Endometrium (tissue), 2 donors: ENCODE data around the gene TAF6.

Experiments
- FAIRE-seq: peaks from 2 replicates; lab custom pipeline; 2012; peaks lifted over from hg19 to GRCh38; lab: Jason Lieb, UNC
- donor health status: control.
- donor health status: control.

Gene TAF6

GRCh38 chr7:100093054-100093453 is 26.1 kb downstream of the TAF6 start:
- no peak for FAIRE-seq

DNA sequence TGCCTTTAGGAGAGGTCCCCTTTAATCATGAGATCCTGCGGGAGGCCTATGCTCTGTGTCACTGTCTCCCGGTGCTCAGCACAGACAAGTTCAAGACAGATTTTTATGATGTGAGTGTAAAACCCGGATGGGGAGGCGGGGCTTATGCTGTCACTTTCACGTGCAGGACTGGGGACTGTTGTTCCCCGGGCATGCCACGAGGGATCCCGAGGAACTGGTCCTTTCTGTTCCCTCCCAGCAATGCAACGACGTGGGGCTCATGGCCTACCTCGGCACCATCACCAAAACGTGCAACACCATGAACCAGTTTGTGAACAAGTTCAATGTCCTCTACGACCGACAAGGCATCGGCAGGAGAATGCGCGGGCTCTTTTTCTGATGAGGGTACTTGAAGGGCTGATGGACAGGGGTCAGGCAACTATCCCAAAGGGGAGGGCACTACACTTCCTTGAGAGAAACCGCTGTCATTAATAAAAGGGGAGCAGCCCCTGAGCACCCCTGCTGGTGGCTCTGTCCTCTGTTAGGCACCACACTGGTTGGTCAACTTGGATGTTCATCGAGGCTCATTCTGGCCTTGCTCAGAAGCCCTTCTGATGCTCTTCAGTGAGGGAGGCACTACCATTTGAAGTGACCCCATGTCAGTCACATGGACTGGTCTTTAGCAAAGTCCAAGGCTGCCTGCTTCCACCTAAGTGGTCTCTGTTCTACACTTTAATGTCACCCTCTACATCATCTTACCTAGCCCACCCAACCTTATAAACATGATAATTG is 27.6 kb downstream of the TAF6 start:
- FAIRE-seq = no peak

DNA sequence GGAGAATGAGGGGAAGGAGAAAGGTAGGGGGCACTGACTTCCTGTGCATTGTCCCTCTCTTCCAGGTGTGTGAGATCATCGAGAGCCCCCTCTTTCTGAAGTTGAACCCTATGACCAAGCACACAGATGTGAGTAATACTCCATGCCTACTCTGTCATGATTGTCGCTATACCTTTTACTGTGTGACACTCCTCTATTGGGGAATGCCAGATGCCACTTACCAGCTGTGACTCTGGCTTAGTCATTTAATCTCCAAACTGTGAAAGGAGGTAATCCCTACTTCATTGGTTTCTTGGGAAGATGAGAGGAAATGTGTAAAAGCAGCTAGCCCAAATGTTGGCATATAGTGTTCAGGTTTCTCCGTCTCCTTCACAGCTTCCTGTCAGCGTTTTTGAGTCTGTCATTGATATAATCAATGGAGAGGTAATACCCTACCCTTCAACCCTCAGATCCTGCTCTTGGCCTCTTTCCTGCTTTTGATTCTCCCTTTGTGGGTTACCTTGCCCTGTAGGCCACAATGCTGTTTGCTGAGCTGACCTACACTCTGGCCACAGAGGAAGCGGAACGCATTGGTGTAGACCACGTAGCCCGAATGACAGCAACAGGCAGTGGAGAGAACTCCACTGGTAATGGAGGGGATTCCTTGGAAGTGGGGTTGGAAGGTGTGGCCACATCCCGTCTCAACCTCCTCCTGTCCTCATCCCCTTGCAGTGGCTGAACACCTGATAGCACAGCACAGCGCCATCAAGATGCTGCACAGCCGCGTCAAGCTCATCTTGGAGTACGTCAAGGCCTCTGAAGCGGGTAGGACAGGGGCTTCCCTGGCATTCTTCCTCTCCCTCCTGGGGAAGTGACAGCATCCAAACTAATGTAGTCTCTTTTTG is 28.4 kb downstream of the TAF6 start:
- no peak for FAIRE-seq

- FAIRE-seq = no peak
Measured at GRCh38 chr7:100089458-100090196, 29.5 kb downstream of the TAF6 start.

DNA sequence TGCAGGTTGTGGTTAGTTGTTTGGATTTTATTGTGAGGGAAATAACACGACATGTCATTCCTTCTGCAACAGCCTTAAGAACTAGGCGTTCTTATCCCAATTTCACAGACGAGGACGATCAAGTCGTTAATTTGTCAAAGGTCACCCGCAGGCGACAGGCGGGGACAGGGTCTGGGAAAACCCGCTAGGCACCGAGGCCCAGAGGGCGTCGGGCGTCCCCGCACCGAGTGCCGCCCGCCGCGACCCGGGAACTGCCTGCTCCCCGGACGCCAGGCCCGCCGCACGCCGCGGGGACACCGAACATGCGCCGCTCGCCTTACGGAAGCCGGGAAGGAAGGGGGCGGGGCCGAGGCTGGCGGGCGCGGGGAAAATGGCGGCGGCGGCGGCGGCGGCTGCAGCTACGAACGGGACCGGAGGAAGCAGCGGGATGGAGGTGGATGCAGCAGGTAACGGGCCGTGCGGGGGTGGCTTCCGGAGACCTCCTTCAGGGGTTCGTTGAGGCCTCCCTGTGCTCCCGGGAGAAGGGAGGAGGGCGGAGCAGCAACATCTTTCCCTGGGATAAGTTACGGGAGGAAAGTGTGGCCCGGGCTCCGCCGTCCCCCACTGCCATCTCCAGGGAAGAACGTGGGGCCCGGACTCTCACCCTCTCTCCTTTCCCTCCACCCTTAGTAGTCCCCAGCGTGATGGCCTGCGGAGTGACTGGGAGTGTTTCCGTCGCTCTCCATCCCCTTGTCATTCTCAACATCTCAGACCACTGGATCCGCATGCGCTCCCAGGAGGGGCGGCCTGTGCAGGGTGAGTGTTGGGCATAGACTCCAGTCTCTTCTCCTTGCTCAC is 30.3 kb downstream of the TAF6 start, which contains the start of gene COPS6:
TSS of gene COPS6 (plus strand) at position 349 of the 837 bp plus-strand sequence. CDS start at position 371, 22 bp downstream.
- no peak for FAIRE-seq

GRCh38 chr7:100088095-100088620 is 31.0 kb downstream of the TAF6 start:
- no peak for FAIRE-seq

DNA sequence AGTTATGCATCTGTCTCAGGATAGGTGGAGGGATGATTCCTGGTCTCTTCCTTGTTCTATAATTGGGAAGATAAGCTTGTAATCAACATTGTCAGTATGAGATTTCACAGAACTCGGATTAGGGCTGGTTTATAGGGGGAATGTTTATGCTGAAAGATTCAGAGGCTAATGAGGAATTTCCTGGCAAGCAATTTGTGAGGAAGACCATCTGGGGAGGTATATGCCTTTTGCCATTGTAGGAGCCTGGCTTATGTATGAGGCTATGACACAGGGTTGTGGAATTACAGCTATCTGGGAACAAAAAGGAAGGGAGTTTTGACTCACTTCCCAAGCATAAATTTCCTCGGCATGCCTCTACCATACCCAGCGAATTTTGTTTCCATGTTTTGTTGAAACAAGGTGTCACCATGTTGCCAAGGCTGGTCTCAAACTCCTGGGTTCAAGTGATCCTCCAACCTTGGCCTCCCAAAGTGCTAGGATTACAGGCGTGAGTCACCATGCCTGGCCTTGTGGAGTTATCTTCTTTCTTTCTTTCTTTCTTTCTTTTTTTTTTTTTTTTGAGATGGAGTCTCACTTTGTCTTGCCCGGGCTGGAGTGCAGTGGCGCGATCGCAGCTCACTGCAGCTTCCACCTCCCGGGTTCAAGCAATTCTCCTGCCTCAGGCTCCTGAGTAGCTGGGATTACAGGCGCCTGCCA is 32.0 kb downstream of the TAF6 start:
- peak; percentile 41 for FAIRE-seq

DNA sequence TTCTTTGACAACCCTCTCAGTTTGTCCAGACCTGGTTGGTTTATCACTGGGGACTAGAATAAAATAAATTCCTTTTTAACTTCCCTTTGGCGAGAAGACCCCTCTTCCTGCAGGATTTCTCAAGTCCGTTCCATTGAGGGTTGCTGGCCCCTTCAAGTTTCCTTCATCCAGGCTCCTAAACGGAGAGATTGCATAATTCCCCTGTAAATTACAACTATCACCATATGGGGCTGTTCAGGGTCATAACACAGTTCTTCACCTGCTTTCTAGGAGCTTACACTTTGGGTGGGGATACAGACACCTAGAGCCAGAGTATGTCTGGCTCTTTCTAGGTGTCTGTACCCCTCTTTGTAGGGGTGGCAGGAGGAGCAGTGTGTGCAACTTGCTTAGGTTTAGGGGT is 33.6 kb downstream of the TAF6 start:
- FAIRE-seq = no peak

DNA sequence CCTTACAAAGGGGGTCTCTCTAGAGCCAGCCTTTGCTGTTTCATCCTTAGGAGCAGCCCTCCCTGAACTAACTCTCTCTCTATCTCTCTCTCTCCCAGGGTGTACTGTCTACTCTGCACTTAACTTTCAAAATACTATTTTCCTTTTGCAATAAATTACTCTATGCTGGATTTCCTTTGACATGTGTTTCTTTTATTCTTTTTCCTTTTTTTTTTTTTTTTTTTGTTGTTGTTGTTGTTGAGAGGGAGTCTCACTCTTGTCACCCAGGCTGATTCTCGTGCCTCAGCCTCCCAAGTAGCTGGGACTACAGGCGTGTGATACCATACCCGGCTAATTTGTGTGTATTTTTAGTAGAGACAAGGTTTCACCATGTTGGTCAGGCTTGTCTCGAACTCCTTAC is 36.2 kb downstream of the TAF6 start:
- no peak for FAIRE-seq

GRCh38 chr7:100081535-100082102 is 37.5 kb downstream of the TAF6 start, which contains the start of gene ZNF3:
TSS of gene ZNF3 (minus strand) at chr7:100081723. CDS start at chr7:100077357, 4,366 bp downstream.
- peak; percentile 84 for FAIRE-seq

GRCh38 chr7:100080907-100081534 is 38.1 kb downstream of the TAF6 start:
- FAIRE-seq = no peak

- FAIRE-seq = no peak
Measured at GRCh38 chr7:100079024-100079560, 40.1 kb downstream of the TAF6 start.

DNA sequence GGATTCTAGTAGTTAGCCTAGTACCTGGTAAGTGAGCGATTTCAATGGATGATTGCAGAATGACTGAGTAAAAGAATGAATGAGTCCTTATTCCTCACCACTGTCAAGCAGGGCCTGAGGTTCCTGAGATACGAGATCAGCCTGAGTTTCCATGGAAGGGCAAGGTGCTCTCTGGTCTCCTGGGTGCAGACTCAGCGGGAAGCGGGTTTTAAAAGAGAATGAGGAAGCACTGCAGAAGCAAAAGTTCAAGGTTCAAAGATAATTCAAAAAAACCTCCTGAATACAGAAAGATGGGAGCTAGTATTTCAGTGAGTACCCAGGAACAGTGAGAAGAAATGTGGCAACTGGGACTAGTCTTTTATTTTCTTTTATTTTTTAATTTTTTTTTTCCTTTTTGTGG is 42.0 kb downstream of the TAF6 start:
- no peak for FAIRE-seq

- no peak for FAIRE-seq
Measured at GRCh38 chr7:100075418-100075817, 43.7 kb downstream of the TAF6 start.

- FAIRE-seq = no peak
Measured at GRCh38 chr7:100074841-100075240, 44.3 kb downstream of the TAF6 start.

- no peak for FAIRE-seq
Measured at GRCh38 chr7:100072462-100072861, 46.7 kb downstream of the TAF6 start.

DNA sequence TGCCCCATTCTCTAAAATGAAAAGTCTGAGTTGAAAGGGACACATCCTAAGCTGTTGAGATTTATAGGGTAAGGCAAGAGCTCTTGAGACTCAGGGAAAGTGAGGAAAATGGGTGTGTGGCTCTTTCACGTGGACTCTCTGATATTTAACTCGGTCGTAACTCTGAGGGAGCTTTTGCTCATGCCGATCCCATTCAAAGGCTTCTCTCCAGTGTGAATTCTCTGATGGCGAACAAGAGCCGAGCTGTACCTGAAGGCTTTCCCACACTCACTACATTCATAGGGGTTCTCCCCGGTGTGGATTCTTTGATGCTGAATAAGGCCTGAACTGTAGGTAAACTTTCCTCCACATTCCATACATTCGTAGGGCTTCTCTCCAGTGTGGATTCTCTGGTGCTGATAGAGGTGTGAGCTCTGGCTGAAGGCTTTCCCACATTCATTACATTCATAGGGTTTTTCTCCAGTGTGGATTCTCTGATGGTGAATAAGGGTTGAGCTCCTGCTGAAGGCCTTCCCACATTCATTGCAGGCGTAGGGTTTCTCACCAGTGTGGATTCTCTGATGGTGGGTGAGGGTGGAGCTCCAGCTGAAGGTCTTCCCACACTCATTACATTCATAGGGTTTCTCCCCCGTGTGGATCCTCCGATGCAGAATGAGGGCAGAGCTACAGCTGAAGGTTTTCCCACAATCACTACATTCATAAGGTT is 48.0 kb downstream of the TAF6 start:
- no peak for FAIRE-seq

GRCh38 chr7:100069991-100070390 is 49.2 kb downstream of the TAF6 start:
- FAIRE-seq = no peak

GRCh38 chr7:100066953-100067352 is 52.2 kb downstream of the TAF6 start:
- no peak for FAIRE-seq
